Skin epidermis (tissue), 12 donors: ENCODE data around the gene PRPF6.

Experiments used
- H3K27ac ChIP-seq, 21 experiments: fragments of 200-600 bp; sonication (generic) in 11 of 21; one replicate each; pipeline ENCODE4 v1.5.0; 2020; ENCODE audit warnings: mild to moderate bottlenecking in 3 of 21, inconsistent platforms in 2 of 21, moderate library complexity in 2 of 21
- H3K4me3 ChIP-seq, 7 experiments: fragments of 200-600 bp; sonication (generic) in 2 of 7; one replicate each; pipeline ENCODE4 v1.5.0; 2020; ENCODE audit warnings: inconsistent platforms in 2 of 7, mild to moderate bottlenecking in 2 of 7, moderate library complexity in 1 of 7

PRPF6 gene

DNA sequence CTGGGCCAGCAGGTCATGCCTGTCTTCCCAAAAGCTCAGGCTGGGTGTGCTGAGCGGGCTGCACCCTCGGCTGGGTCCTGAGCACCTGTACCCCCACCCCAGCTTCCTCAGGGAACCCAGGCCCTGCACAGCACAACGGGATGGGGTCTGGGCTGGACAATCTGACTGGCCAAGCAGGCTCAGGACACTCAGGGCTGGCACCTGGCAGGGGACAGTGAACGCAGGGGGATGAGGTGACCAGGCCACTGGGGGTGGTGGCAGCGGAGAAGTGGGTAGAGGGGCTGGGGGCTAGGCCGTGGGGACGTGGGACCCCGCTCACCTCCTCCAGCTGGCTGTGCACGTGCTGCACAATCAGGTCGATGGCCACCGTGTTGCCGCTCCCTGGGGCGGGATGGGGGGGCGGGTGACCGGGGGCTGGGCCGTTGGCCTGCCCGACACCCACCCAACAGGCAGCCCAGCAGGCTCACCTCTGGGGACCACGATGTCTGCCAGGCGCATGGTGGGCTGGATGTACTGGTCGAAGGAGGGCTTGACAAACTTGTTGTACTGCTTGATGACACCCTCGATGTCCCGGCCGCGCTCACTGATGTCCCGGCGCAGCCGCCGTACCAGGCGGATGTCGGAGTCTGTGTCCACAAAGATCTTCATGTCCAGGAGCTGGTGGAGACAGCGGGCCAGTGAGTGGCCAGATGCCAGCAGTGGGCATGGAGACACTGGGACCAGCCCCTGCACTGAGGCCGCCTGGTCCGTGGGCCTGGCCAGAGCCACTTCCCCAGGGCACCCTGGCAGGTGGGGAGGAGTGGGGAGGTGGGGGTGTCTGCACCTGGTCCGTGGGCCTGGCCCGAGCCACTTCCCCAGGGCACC lies 36.6 kb upstream of the PRPF6 start:
- H3K4me3 ChIP-seq = no peak overlapping the region
- H3K27ac ChIP-seq = no peak overlapping the region

DNA sequence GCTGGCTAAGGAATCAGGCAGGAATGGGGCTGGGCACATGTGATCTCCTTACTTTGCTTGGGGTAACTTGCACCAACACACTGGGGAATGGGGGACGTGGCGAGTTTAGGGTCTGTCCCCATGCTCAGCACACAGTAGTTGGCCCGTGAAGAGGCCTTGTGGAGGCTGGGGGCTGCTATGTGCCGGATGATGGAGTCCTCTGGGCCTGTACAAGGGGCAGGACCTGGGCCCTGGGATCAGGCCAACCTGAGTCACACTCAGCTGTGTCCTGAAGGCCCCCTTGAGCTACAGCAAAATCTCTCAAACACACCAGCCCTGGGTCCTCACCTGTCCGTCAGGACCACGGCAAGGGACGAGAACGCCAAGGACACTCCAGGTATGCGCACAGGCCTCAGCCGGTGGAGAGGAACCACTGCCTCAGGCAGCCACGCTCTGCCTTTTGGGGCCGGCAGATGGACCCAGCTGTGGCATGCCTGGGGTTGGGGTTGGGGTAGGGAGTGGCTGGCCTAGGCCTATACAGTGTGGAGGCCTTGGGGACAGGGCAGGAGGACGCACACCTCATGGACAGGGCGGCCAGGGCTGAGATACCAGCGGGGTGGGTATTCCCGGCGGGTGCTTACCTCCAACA lies 35.8 kb upstream of the PRPF6 start:
- Histone ChIP-seq H3K4me3 (no peak overlapping the region), H3K27ac (no peak overlapping the region)

DNA sequence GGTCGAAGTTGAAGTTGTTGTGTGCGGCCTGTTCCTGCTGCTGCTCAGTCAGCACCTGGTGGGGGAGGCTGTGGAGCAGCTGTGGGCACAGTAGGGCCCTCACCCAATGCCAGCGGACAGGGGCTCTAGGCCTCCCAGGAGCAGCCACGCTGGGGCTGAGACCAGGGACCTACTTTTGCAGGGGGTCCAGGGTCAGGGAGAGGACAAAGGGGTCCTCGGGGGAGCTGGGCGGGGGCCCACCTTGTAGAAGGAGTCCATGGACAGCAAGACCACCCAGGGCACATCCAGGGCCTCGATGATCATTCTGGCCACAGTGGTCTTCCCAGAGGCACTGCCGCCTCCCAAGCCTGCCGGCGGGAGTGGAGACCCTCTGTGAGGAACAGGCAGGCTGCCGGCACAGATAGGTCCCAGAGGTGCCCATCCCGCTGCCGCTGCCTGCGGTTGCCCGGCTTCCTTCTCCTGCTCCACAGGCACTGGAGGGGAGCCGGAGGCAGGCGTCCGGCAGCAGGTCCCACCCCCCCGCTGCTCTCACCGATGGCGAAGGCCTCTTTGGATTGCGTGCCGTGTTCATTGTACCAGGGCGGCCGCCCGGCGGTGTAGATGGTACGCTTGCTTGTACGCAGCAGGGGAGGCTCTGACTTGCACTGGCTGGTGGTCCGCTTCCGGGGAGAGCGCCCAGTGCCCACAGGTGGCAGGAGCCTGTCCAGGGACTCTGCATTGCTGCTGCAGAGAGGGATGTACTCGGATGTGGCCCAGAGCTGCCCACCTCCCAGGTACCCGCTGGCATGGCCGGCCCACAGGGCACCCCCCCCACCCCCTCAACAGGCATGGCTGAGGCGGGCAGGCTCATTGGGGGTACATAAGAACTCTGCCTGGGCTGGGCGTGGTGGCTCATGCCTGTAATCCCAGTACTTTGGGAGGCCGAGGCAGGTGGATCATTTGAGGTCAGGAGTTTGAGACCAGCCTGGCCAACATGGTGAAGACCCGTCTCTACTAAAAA lies 34.7 kb upstream of the PRPF6 start:
- Histone ChIP-seq H3K4me3 (no peak overlapping the region), H3K27ac (no peak overlapping the region)

DNA sequence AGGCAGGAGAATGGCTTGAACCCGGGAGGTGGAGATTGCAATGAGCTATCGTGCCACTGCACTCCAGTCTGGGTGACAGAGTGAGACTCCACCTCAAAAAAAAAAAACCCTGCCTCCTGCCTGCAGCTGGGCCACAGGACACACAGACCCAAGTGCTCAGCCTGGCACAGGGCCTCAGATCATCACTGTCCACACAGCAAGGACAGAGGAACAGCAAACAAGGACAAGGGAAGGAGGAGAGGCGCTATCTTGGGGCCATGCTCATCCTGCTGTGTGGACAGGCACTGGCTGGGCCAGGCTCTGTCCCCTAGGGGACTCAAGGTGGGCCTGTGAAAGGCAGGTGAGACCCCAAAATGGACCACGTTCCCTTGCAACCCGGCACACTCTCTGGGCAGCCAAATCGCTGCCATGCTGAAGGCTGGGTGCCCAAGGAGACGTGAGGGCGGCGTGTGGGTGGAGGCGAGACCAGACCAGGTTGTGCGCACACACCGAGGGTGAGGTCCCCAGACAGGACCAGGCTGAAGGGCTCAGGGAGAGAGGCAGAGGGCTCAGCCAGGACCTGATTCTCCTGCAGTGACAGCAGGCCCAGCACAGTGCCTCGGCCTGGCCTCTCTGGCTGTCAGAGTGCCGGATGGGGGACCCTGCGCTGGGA lies 33.8 kb upstream of the PRPF6 start:
- peak overlapping the region in 6 of 21 experiments; percentile 8 to 71 (median 32) for H3K27ac ChIP-seq
- H3K4me3 ChIP-seq = no peak overlapping the region

DNA sequence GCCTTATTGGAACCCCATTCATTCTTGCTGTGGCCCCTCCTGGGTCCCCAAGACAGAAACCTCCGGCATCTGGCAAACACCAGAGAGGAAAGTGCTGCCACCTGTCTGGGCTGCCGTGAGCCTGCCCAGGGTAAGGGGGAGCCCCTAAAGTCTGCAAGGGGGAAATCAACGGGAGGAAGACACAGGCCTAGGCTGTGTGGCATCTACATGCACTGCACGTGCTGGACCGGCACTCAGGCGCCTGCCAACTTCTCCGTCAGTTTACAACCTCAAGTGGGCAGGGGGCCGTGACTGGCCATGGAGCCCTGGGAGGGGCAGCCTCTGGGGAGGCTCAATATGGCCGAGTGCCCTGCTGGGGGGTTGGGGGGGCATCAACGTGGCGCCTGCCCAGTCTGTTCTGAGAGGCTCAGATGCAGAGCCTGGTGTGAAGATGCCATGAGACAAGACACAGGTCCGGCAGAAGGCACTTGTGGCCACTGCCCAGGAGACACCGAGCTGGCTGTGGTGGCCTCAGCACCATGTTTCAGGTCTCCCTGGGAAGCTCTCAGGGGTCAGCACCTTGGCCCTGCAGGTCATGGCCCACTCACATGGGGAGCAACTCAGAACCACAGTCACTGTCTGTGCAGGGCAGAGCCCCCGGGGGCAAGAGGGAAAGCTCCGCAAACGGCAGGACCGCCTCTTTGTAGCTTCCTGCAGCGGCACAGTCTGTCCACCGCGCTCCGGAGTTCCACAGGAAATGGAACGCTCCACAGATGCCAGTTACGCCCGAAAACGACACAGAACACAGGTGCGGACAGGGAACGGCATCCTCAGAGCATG lies 33.1 kb upstream of the PRPF6 start:
- peak overlapping the region in 1 of 7 experiments; percentile 9 for H3K4me3 ChIP-seq
- peak overlapping the region in 11 of 21 experiments; percentile 8 to 75 (median 41) for H3K27ac ChIP-seq

DNA sequence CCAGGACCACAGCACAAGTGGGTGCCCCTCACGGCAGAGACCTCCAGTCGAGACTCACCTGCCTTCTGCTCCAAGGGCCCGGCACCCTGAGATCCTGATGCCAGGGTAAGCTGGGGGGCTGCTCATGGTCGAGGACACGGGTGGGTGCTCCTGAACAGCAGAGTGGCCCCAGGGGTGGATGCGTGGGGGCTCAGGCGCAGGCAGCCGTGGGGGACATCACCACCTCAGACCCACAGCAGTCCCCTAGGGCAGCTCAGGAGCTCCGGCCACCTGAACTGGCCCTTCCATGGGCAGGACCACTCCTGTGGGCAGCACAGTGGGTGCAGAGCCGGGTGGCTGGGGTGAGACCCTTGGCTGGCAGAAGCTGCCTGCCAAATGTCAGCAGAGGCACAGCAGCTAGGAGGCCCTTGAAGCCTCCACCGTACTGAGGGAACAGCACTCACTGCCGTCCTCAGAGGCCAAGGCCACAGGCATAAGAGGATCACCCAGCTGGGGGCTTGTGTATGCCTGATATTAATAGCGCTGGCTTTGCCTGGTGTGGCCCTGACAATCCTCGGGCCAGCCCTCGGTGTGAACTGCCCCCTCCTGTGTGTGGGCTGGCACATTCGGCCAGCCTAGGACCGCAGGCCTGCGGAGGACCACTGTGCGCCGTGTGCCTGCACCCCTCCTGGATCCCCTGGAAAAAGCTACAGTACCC lies 30.1 kb upstream of the PRPF6 start:
- H3K27ac ChIP-seq = peak overlapping the region in 9 of 21 experiments; percentile 24 to 74 (median 43)
- no peak overlapping the region for H3K4me3 ChIP-seq

DNA sequence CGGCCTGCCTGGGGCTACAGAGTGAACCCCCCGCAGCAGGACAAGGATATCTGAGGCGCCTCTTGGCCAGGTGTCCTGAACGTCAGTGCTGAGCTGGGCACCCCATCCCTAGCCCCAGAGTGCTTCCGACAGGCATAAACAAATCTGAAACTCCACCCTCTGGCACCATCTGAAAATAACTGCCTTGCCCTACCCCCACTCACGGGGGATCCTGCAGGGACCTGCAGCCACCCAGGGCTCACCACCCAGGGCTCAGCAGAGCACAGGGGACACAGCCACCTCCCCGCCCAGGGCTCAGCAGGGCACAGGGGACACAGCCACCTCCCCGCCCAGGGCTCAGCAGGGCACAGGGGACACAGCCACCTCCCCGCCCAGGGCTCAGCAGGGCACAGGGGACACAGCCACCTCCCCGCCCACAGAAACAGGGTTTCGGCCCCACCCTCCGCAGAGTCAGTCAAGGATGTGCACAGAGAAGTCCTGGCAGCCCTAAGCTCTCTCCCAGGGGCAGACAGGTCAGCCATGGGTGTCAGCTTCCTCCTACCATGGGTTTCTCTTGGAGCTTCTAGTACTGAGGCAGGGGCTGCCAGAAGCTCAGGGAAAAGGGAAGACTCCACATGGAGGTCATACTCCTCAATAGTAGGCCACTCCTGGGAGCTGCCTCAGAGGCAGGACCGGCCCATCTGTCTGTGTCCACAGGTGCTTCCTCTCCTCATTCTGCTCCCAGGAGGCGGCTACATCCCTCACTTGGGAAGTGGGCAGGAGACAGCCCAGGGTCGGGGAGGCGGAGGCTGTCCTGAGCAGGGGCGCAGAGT lies 29.3 kb upstream of the PRPF6 start:
- H3K27ac ChIP-seq = peak overlapping the region in 12 of 21 experiments; percentile 5 to 74 (median 54)
- no peak overlapping the region for H3K4me3 ChIP-seq

DNA sequence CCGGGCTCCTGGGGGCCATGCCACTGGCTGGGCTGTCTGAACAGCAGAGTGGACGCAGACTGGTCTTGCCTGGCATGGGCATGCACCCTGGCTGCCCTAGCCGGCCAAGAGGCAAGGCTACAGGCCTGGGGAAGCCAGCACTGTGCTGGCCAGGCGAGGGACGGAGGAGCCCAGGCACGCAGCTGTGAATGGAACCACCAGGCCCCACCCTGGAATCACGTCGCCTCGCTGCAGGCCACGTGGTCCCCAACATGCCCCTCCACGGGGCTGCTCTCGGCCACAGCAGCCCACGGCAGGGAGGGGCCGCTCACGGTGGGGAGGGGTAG lies 28.8 kb upstream of the PRPF6 start:
- peak overlapping the region in 11 of 21 experiments; percentile 5 to 74 (median 57) for H3K27ac ChIP-seq

DNA sequence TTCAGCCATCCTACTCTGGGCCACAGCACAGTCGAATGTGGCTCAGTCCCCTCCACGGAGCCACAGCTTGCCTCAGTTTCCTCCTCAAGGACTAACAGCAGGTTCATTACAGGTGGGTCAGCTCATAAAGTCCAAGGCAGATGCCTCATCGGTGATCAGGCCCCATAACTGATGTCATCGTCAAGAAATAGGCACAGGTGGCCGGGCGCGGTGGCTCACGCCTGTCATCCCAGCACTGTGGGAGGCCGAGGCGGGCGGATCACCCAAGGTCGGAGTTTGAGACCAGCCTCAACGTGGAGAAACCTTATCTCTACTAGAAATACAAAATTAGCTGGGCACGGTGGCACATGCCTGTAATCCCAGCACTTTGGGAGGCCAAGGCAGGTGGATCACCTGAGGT lies 28.2 kb upstream of the PRPF6 start:
- no peak overlapping the region for H3K4me3 ChIP-seq
- peak overlapping the region in 7 of 21 experiments; percentile 18 to 74 (median 60) for H3K27ac ChIP-seq

More for the DNA sequence above, 28.8 kb upstream of the PRPF6 start:
- no peak overlapping the region for H3K4me3 ChIP-seq

DNA sequence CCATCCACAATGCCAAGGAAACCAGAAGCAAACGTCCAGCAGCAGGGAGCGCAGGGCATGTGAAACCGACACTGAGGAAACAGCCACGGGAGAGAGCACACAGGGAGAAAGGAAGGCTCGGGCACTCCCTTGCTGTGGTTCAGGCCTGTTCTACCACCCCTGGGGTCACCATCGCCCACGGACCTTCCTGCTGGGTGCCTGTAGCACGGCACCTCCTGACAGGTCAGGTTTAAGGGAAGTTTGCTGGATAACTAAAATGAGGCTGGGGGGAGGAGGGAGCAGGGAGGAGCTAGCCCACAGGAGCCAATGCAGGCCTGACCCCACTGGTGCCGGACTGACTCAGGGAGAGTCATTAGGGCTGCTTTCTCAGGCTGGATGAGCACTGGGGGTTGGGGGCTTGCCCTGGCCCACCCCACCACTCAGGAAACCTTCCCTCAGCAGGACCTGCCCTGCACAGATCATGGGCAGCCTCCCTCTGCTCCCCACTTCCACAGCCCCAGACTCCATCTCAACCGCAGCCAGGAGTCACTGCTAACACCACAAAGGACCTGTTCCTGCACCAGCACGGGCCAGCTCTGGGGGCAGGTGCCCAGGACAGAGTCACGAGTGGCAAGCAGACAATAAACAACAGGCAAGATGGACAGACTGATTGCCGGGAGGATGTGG lies 27.0 kb upstream of the PRPF6 start:
- H3K27ac ChIP-seq = peak overlapping the region in 3 of 21 experiments; percentile 31 to 98 (median 46)

DNA sequence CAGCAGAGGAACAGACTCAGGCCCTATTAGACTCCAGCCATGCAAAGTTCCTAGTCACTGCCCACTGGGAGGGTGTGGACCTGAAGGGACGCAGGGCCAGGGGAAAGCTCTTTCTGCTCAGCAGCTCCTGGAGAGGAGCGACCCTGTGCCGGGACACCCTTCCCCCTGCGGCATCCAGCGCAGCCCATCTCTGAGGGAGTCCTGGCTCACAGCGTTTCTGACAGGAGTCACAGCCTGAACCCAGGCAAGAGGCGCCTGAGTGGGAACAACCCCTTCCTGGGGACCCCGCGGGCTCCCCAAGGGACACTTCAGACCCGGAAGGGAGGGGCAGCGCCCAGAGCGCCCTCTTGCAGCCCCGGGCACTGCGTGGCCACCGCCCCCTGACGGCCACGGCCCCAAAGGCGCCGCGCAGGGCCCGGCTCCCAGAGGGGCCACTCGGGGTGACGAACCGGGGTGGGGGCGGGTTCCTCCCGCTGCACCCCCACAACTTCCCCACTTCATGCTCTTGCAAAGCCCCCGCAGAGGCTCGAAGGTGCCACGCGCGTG lies 25.6 kb upstream of the PRPF6 start:
- Histone ChIP-seq H3K27ac (peak overlapping the region; percentile 80 to 98 (median 94)), H3K4me3 (peak overlapping the region; percentile 72 to 93 (median 79))

More for the DNA sequence above, 27.0 kb upstream of the PRPF6 start:
- H3K4me3 ChIP-seq = no peak overlapping the region

DNA sequence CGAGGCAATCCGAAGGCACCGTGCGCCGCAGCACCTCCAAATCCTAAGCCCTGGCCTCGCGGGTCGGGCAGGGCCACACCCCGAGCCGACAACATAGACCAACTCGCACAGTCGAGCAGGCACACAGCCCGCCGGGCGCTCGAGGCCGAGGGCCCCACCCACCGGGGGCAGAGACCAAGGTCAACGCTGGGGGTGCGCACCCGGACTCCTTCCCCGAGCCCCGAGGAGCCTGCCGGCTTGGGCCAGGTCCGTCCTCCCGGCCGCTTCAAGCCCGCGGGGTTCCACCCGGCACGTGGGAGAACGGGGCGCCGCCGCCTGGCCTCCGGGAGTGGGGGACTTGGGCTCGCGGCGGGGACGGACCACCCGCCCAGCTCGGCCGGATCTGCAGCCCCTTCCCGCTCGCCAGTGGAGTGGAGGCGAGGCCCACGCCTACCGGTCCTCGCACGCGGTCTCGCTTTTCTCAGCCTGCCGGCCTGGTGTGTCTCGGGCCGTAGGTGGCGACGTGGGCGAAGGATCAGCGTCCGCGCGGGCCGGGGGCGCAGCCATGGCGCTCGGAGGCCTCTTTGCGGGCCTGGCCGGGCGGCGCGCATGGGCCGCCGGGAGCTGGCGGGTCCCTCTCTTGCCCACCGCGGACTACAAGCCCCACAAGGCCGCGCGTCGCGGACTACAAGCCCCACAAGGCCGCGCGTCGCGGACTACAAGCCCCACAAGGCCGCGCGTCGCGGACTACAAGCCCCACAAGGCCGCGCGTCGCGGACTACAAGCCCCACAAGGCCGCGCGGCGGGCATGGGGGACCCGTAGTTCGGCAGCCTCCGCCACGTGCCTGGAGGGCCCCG lies 24.9 kb upstream of the PRPF6 start, which contains the start of gene UCKL1:
UCKL1 (minus strand) TSS at position 590 of the 837 bp plus-strand sequence; CDS start at position 546, 44 bp downstream.
- Histone ChIP-seq H3K4me3 (peak within 1 kb of the TSS; percentile 72 to 93 (median 79)), H3K27ac (peak within 1 kb of the TSS; percentile 80 to 98 (median 94))

DNA sequence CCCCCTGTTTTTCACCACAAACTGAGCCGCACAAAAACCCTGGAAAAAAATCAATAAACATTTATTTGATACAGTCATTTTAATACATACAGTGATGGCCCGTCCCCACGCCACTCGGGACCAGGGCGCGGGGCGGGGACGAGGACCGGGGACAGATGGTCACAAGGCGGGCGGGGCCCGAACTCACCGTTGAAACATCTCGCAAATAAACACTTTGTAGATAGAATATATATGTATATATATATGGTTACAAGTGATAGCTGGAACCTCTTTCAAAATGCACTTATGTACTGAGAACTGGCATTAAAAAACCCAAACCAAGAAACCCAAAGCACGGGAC lies 24.3 kb upstream of the PRPF6 start:
- Histone ChIP-seq H3K4me3 (peak overlapping the region; percentile 72 to 93 (median 79)), H3K27ac (peak overlapping the region in 20 of 21 experiments; percentile 14 to 97 (median 76))

DNA sequence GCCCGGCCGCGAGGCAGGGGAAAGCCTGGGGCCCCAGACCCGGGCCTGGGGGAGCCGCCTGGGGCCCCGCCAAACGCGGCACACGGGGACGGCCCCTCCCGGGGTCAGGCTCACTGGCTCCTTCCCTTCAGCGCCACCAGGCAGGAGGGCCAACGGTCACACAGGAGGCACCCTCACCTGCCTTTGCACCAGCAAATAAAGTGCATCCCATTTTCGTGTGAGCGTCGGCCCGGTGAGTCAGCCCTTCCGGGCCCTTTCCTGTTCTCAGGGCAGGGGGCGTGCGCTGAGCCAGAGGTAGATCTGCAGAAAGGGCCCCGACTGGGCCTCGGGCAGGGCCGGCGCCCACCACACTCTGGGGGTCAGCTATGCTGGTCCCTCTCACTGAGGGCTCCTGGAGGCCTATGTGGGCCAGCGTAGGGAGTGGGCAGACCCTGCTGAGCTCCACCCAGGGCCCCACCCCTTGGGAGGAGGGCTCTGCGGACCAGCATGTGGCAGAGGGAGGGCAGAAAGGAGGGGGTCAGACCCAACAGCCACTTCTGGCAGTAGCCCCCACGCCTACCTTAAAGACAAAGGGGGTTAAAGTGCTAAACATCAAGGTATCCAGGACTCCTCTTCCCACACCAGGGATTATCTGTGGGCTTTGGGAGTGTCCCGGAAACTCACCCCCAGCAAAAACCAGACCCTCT lies 23.8 kb upstream of the PRPF6 start:
- Histone ChIP-seq H3K4me3 (peak overlapping the region; percentile 72 to 93 (median 79)), H3K27ac (peak overlapping the region in 20 of 21 experiments; percentile 14 to 97 (median 76))
